Cardiac muscle cell (in vitro differentiated cells and primary cell): ENCODE measurements around the gene NT5C2. TPM values are rescaled to one million over a fixed set of nuclear protein-coding genes. Genes with fewer than 3 reads are reported as not detected.

Experiments used
- DNase-seq, 2 donors: peaks; one replicate each; pipeline versions ENCODE4 v3.0.0 to v3.0.0-alpha.2; 2010 to 2017; ENCODE audit warnings: low read depth in 1 of 2, low spot score in 1 of 2
- H3K27ac ChIP-seq: fragments of 200-600 bp; sonication (generic); 2 replicates; pipeline ENCODE4 v1.5.1; 2016
- H3K27me3 ChIP-seq: fragments of 200-600 bp; sonication (generic); 2 replicates; pipeline ENCODE4 v1.6.0; 2016; ENCODE audit warnings: control low read depth
- H3K36me3 ChIP-seq: fragments of 200-600 bp; sonication (generic); 2 replicates; pipeline ENCODE4 v1.5.1; 2016; ENCODE audit warnings: control low read depth
- H3K4me1 ChIP-seq: fragments of 200-600 bp; sonication (generic); 2 replicates; pipeline ENCODE4 v1.8.1; 2017; ENCODE audit warnings: low read depth, mild to moderate bottlenecking, mixed run types
- H3K4me3 ChIP-seq: fragments of 200-600 bp; sonication (generic); 2 replicates; pipeline ENCODE4 v1.5.1; 2016; ENCODE audit warnings: mild to moderate bottlenecking
- H3K9me3 ChIP-seq: fragments of 200-600 bp; sonication (generic); 2 replicates; pipeline ENCODE4 v1.5.1; 2017; ENCODE audit warnings: low read depth, mild to moderate bottlenecking, control low read depth
- polyA plus RNA-seq: library from polyadenylated mRNA; unstranded; fragments of >200 nt; fragmentation: Nextera tagmentation; extraction: Ambion mirVana; gene quantifications from 2 replicates; pipeline ENCODE4 v1.2.1, GENCODE V29; 2016
- total RNA-seq: library from RNA; depleted of rRNA; stranded (reverse); fragments of >200 nt; gene quantifications from 2 replicates; pipeline ENCODE4 v1.2.3, GENCODE V29; 2016
- TF ChIP-seq, protein P1 (sequence below): IDR thresholded peaks from 2 replicates; pipeline ENCODE4 v1.5.1; 2012; ENCODE audit warnings: low read depth, mild to moderate bottlenecking, low read length

NT5C2 gene
- total and polyA plus RNA-seq, 2 experiments from 2014 or later = 51.1 to 84.0 TPM

DNA sequence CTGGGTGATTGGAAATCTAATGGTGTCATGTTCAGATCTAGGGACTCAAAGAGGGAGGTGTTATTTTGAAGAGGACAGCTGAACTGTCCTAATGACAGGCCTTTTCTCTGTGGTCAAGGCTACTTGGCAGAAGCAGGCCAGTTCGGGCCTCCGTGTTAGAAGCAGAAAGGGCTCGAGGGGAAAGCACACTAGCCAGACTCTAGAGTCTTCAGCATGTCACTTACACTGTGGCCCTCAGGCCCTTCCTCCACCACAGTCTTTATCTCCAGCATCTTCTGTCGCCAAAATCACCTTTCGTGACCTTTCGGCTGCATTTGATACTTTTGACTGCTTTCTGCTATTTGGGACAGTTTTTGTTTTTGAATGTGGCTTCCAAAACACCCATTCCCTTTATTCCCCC, 151.7 kb downstream of the NT5C2 start:
- Histone ChIP-seq H3K4me1 (peaks cover 53% of the 10 kb centered on the region), H3K36me3 (no peaks in the 10 kb centered on the region), H3K27ac (peak overlapping the region; percentile 71), H3K4me3 (no peak overlapping the region), H3K27me3 (no peaks in the 10 kb centered on the region), H3K9me3 (no peaks in the 10 kb centered on the region)
- no peak for DNase-seq
- TF ChIP-seq, protein P1, sequence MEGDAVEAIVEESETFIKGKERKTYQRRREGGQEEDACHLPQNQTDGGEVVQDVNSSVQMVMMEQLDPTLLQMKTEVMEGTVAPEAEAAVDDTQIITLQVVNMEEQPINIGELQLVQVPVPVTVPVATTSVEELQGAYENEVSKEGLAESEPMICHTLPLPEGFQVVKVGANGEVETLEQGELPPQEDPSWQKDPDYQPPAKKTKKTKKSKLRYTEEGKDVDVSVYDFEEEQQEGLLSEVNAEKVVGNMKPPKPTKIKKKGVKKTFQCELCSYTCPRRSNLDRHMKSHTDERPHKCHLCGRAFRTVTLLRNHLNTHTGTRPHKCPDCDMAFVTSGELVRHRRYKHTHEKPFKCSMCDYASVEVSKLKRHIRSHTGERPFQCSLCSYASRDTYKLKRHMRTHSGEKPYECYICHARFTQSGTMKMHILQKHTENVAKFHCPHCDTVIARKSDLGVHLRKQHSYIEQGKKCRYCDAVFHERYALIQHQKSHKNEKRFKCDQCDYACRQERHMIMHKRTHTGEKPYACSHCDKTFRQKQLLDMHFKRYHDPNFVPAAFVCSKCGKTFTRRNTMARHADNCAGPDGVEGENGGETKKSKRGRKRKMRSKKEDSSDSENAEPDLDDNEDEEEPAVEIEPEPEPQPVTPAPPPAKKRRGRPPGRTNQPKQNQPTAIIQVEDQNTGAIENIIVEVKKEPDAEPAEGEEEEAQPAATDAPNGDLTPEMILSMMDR = no peak

DNA sequence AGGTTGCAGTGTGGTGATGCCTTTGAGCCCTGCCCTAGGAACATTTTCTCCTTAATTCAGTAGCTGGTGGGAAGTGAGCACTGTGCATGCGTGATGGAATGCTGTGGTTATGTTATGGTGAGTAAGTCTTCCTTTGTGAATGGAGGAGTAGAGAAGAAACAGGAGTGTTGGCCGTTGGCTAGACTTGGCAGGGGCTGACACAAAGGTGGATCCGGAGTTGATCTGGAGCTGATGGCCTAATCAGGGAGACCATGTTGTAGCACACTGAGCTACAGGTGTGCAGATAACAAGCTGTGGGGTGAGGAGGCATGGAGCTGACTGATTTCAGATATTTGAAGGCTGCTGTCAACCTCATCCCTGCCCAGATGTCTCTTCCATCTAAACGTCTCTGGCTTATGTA, 152.7 kb downstream of the NT5C2 start:
- TF ChIP-seq, protein P1 = no peak
- no peaks in the 10 kb centered on the region for H3K27me3 ChIP-seq
- no peaks in the 10 kb centered on the region for H3K36me3 ChIP-seq
- no peaks in the 10 kb centered on the region for H3K9me3 ChIP-seq
- H3K4me3 ChIP-seq = no peak overlapping the region
- peak in 1 of 2 donors; percentile 36 for DNase-seq
- H3K27ac ChIP-seq = no peak overlapping the region
- H3K4me1 ChIP-seq = peaks cover 53% of the 10 kb centered on the region

- TF ChIP-seq, protein P1 = no peak
- Histone ChIP-seq H3K4me3 (no peak overlapping the region), H3K9me3 (no peaks in the 10 kb centered on the region), H3K27ac (peak overlapping the region; percentile 63), H3K36me3 (no peaks in the 10 kb centered on the region), H3K4me1 (peaks cover 43% of the 10 kb centered on the region), H3K27me3 (no peaks in the 10 kb centered on the region)
- DNase-seq = no peak
These were observed 154.5 kb downstream of the NT5C2 start for GRCh38 chr10:103038570-103038969.

Other genes with a start within 250 kb of the NT5C2 start
- gene RPEL1, start 52.6 kb upstream of the NT5C2 start, total RNA-seq = not detected in 2 replicates
- not detected in 2 replicates for gene RPEL1, start 52.6 kb upstream of the NT5C2 start, polyA plus RNA-seq
- gene INA, start 83.9 kb upstream of the NT5C2 start, total RNA-seq = 1.1 and 1.3 TPM in 2 replicates
- 0.42 and 1.8 TPM in 2 replicates for gene INA, start 83.9 kb upstream of the NT5C2 start, polyA plus RNA-seq
- gene PCGF6, start 157.9 kb upstream of the NT5C2 start, total RNA-seq = 11.5 and 21.4 TPM in 2 replicates
- 14.7 and 20.6 TPM in 2 replicates for gene PCGF6, start 157.9 kb upstream of the NT5C2 start, polyA plus RNA-seq
- gene TAF5, start 174.7 kb upstream of the NT5C2 start, total RNA-seq = 4.7 and 7.1 TPM in 2 replicates
- gene TAF5, start 174.7 kb upstream of the NT5C2 start, polyA plus RNA-seq = 4.6 TPM in 2 replicates
- 81.4 and 282 TPM in 2 replicates for gene ATP5MK, start 203.2 kb upstream of the NT5C2 start, total RNA-seq
- gene ATP5MK, start 203.2 kb upstream of the NT5C2 start, polyA plus RNA-seq = 663 and 909 TPM in 2 replicates
- gene PDCD11, start 203.4 kb upstream of the NT5C2 start, total RNA-seq = 20.4 and 30.3 TPM in 2 replicates
- gene PDCD11, start 203.4 kb upstream of the NT5C2 start, polyA plus RNA-seq = 17.9 and 20.1 TPM in 2 replicates